Ammon's horn (tissue), 1 donor: Measurements from ENCODE around the gene CNTNAP2.
"Not testable (repeated sequence)": the region's sequence is repeated elsewhere in the genome, so short reads cannot be mapped to it uniquely, and the experiment has no call there.

Experiments
- DNase-seq: peaks from one replicate; pipeline ENCODE4 v3.0.0-alpha.2; 2016; ENCODE audit warnings: low spot score

CNTNAP2 gene

GRCh38 chr7:147771344-147771743, 1654.7 kb downstream of the CNTNAP2 start:
- peak; percentile 83 for DNase-seq

GRCh38 chr7:147774461-147774860, 1657.9 kb downstream of the CNTNAP2 start:
- no peak for DNase-seq

DNA sequence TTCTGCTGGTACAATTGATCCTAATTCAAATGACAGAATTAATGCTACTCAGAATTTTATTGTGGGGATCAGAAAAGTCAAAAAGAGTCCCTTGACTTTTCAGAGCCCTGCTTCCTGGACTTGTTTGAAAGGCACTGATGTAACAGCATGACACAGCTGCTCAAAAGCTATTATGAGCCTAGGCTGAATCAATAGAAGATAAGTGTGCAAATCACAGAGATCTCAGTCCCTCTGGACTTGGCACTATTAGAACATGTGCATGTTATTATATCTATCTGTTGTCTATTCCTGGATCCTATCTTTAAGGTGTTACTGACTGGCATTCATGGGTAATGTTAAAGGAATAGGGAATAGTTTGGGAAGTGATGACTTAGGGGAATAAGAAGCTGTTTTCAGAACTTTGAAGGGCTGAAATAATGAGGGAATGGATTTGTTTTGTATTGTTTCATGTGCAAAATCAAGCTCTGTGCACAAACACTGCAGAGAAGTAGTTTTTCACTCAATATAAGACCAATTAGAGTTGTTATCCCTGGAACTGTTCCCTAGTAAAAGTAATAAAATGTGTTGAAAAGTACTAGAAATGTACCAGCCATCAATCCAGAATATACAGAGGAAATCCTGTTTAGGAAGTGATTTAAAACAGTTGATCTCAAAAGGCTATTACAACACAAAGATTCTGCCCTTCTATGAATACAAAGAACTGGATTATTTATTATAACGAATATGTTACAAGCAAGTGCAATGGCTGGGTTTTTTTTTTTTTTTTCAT, 1659.1 kb downstream of the CNTNAP2 start:
- DNase-seq, result peak; percentile 15

- no peak for DNase-seq
These were observed 1660.7 kb downstream of the CNTNAP2 start for GRCh38 chr7:147777309-147777708.

GRCh38 chr7:147779949-147780348, 1663.3 kb downstream of the CNTNAP2 start:
- DNase-seq, result no peak

- no peak for DNase-seq
These were observed 1680.0 kb downstream of the CNTNAP2 start for GRCh38 chr7:147796581-147796980.

- no peak for DNase-seq
These were observed 1681.4 kb downstream of the CNTNAP2 start for GRCh38 chr7:147798001-147798400.

DNA sequence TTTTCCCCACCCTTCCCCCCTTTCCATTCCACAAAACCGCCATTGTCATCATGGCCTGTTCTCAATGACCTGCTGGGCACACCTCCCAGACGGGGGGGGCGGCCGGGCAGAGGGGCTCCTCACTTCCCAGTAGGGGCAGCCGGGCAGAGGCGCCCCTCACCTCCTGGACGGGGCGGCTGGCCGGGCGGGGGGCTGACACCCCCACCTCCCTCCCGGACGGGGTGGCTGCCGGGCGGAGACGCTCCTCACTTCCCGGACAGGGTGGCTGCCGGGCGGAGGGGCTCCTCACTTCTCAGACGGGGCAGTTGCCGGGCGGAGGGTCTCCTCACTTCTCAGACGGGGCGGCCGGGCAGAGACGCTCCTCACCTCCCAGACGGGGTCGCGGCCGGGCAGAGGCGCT, 1685.2 kb downstream of the CNTNAP2 start:
- DNase-seq, result not testable (repeated sequence)

GRCh38 chr7:147803151-147803550, 1686.5 kb downstream of the CNTNAP2 start:
- DNase-seq, result no peak

DNA sequence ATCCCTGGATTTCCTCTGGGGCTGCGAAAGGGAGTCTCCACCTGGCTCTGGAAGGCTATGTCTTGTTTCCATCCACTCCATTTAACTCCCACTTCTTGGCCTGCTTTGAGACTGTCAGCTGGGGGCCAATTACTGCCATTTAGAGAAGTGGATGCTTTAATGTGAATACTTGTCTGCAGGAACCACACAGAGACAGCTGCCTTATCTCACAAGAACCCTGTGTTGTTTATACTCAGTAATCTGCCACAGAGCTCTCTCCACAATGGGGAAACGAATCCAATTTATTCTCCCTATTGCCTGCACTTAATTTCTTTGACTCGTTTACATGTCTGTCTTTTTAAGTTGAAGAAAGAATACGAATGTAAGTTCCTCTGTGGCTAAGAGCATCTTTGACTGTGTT, 1687.0 kb downstream of the CNTNAP2 start:
- DNase-seq, result no peak

DNA sequence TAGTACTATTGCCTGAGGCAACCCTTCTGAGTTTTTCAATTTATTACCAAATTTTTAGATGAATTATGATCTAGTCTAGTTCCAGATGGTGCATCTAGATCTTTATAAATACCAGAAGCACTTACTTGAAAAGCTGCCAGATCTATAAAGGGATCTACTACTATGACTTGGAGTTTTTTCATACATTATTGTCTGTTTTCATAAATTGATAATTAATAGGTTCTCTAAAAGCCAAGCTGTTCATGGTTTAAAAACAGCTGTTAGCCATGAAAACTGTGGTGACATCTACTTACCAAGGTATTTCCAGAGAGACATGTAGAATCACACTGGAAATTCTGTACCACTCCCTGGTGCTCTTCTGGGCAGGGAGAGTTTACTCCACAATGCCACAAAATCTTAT, 1687.4 kb downstream of the CNTNAP2 start:
- DNase-seq, result no peak

DNA sequence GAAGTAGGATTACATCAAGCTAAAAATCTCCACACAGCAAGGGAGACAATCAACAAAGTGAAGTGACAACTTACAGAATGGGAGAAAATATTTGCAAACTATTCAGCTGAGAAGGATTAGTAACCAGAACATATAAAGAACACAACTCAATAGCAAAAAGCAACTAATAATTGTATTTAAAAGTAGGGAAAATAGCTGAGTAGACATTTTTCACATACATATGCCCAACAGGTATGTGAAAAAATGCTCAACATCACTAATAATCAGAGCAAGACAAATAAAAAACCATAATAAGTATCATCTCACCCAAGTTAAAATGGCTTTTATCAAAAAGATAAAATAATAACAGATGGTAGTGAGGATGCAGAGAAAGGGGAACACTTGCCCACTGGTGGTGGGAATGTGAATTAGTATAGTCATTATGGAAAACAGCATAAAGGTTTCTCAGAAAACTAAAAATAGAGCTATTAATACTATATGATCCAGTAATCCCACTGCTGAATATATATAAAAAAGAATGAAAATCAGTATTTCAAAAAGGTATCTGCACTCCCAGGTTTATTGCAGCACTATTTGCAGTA, 1689.5 kb downstream of the CNTNAP2 start:
- DNase-seq, result no peak

- no peak for DNase-seq
These were observed 1693.2 kb downstream of the CNTNAP2 start for GRCh38 chr7:147809786-147810185.

- no peak for DNase-seq
These were observed 1693.7 kb downstream of the CNTNAP2 start for GRCh38 chr7:147810269-147810668.

DNA sequence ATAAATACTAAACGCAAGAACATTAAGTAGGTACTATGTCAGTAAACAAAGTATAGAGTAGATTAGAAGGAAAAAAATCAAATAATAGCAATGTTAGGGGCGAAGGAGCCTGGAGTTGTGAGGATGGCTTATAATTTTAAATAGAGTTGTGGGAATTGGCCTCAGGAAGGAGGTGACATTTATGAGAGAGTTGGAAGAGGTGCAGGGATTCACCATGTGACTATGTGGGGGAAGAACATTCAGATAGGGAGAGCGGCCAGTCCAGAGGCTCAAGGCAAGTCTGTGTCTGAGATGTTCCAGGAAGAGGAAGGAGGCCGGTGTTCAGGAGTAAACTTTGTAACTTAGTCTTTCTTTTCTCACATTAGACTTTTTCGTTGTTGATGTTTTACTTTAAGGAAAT, 1695.3 kb downstream of the CNTNAP2 start:
- no peak for DNase-seq

GRCh38 chr7:147813316-147813715, 1696.7 kb downstream of the CNTNAP2 start:
- no peak for DNase-seq

DNA sequence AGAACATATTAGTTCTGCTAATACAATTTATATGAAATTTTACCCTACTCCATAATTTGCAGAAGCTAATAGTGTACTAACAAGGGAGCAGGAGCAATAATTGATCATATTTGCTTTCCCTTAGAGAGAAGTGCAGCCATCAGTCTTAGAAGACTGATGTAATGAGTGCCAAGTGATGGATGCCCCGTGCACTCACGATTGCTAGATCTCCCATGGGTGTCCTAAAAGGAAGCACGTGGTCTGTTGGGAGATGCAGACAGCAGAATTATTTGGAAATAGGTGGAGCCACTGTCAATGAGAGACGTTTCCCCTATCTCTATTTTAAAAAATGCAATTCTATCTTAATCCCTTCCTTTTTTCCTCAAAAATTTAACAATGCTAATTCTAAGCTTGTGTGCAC, 1701.7 kb downstream of the CNTNAP2 start:
- no peak for DNase-seq

GRCh38 chr7:147824671-147825070, 1708.1 kb downstream of the CNTNAP2 start:
- DNase-seq, result no peak

GRCh38 chr7:147829016-147829415, 1712.4 kb downstream of the CNTNAP2 start:
- DNase-seq, result peak; percentile 14

GRCh38 chr7:147833557-147833956, 1717.0 kb downstream of the CNTNAP2 start:
- DNase-seq, result no peak

- peak; percentile 13 for DNase-seq
These were observed 1717.4 kb downstream of the CNTNAP2 start for GRCh38 chr7:147833970-147834369.

GRCh38 chr7:147852833-147853232, 1736.2 kb downstream of the CNTNAP2 start:
- no peak for DNase-seq
